Adrenal gland (tissue), 12 donors: ENCODE measurements around the gene PDLIM4. TPM values are rescaled to one million over a fixed set of nuclear protein-coding genes. Genes with fewer than 3 reads are reported as not detected.
A peak's percentile ranks its signal among the peaks of the same experiment; 100 is the strongest.

ENCODE experiments used
- DNase-seq, 7 donors: peaks; one replicate each; pipeline ENCODE4 v3.0.0-alpha.2; 2019 to 2020
- H3K27ac ChIP-seq, 5 donors: fragments of 200-600 bp; sonication (generic) in 4 of 5; 1 replicate in 3 of 5; 2 replicates in 2 of 5; pipeline versions ENCODE4 v1.5.1 to v1.8.0; 2016 to 2020; ENCODE audit warnings: mild to moderate bottlenecking in 1 of 5
- H3K27me3 ChIP-seq: fragments of 200-600 bp; 2 replicates; pipeline ENCODE4 v1.8.0; 2021
- H3K36me3 ChIP-seq, 2 donors: fragments of 200-600 bp; replicated peaks in 1 of 2; 1 replicate in 1 of 2; 2 replicates in 1 of 2; pipeline versions ENCODE4 v1.5.1 to v1.8.0; 2018 to 2022
- H3K4me1 ChIP-seq, 2 donors: fragments of 200-600 bp; replicated peaks in 1 of 2; 1 replicate in 1 of 2; 2 replicates in 1 of 2; pipeline versions ENCODE4 v1.5.1 to v1.8.0; 2018 to 2021
- H3K4me3 ChIP-seq, 4 donors: fragments of 200-600 bp; sonication (generic) in 3 of 4; one replicate each; pipeline ENCODE4 v1.5.1; 2016 to 2018
- H3K9me3 ChIP-seq, 3 donors: fragments of 200-600 bp; sonication (generic) in 1 of 3; replicated peaks in 1 of 3; 1 replicate in 2 of 3; 2 replicates in 1 of 3; pipeline versions ENCODE4 v1.5.1 to v1.8.0; 2016 to 2021
- POLR2A ChIP-seq, 2 donors: fragments of 450-650 bp; IDR thresholded peaks; one replicate each; pipeline ENCODE4 v1.6.1; 2017; ENCODE audit warnings: antibody characterized with exemption in 2 of 2, mild to moderate bottlenecking in 2 of 2, moderate library complexity in 1 of 2
- WGBS, 4 donors: extraction: QIAGEN DNeasy Blood & Tissue Kit in 2 of 4; methylation state at CpG; one replicate each; pipeline versions ENCODE4 v1.1.5 to v1.1.7; 2013 to 2017; 5-methylcytosine and 5-hydroxymethylcytosine counted together
- intact Hi-C, 2 donors: fragments of 100-400 bp; cut with DNase I; formaldehyde crosslinking; loops; one replicate each; pipeline versions ENCODE4 v1.14.1 to v1.15.0; 2022 to 2023
- polyA plus RNA-seq, 3 donors: library from polyadenylated mRNA; stranded (reverse); fragments of 200-250 nt in 2 of 3; fragments of 350-450 nt in 1 of 3; fragmentation: Illumina TruSeq in 1 of 3; extraction: RNeasy Lipid Tissue Mini Kit (QIAGEN cat#74804) in 1 of 3; gene quantifications; one replicate each; pipeline ENCODE4 v1.2.3, GENCODE V29; 2013 to 2014
- total RNA-seq, 9 donors: library from RNA; depleted of rRNA in 4 of 9; stranded (reverse); fragments of >200 nt in 4 of 9; fragments of 120-200 nt in 1 of 9; fragmentation: NEBNext Ultra II Directional in 1 of 9; extraction: Animal tissue kit (Norgen Biotek cat#: 25700) in 1 of 9; gene quantifications; one replicate each; pipeline versions ENCODE4 v1.1.0 to v1.2.4, GENCODE V29; 2013 to 2023
- TF ChIP-seq, protein P1 (sequence below), 6 experiments: fragments of 450-650 bp in 4 of 6; fragments of 200-600 bp in 2 of 6; sonication (generic) in 1 of 6; IDR thresholded peaks; 1 replicate in 5 of 6; 2 replicates in 1 of 6; pipeline versions ENCODE4 v1.5.1 to v1.8.0; 2016 to 2021; ENCODE audit warnings: antibody characterized with exemption in 6 of 6, mild to moderate bottlenecking in 2 of 6, moderate library complexity in 1 of 6
- donor health status: healthy with polysubstance abuse.
- donor health status: Bipolar disorder and iron deficiency.
- donor health status: DM: yes; HTN: yes; CAD: no.
- donor health status: DM: no; HTN: no; CAD: no.
- donor health status: DM: no; HTN: no; CAD: no.
- donor health status: DM: yes; HTN: yes; CAD: no.

Gene PDLIM4
- total and polyA plus RNA-seq, 12 donors, result 0.87 to 20.2 (median 4.3) TPM

DNA sequence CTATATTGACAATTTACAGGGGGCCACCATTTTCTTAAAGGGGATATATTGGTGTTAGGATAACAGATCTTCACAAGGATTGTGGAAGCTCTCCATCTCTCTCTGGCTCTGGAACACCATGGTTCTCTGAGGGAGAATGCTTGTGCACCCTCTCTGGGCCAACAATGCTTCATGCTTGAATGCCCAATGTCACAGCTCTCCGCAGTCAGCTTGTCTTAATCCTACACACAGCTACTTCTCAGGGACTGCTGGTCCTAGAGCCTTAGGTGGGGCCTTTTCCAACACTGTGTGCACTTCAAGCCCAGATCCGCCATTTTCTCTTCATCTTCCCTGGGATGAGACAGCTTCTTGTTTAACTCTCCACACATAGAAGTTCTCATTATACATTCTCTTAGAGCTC, 6.9 kb upstream of the PDLIM4 start:
- peaks cover 0 to 4% (median 0%) of the 10 kb centered on the region in 3 donors for H3K9me3 ChIP-seq
- TF ChIP-seq, protein P1, sequence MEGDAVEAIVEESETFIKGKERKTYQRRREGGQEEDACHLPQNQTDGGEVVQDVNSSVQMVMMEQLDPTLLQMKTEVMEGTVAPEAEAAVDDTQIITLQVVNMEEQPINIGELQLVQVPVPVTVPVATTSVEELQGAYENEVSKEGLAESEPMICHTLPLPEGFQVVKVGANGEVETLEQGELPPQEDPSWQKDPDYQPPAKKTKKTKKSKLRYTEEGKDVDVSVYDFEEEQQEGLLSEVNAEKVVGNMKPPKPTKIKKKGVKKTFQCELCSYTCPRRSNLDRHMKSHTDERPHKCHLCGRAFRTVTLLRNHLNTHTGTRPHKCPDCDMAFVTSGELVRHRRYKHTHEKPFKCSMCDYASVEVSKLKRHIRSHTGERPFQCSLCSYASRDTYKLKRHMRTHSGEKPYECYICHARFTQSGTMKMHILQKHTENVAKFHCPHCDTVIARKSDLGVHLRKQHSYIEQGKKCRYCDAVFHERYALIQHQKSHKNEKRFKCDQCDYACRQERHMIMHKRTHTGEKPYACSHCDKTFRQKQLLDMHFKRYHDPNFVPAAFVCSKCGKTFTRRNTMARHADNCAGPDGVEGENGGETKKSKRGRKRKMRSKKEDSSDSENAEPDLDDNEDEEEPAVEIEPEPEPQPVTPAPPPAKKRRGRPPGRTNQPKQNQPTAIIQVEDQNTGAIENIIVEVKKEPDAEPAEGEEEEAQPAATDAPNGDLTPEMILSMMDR (IDR thresholded peaks at IDR 0.05), result no peak
- TF ChIP-seq POLR2A (IDR thresholded peaks at IDR 0.05), result no peak
- H3K4me3 ChIP-seq, result no peak overlapping the region
- H3K4me1 ChIP-seq, result peaks cover 0 to 7% of the 10 kb centered on the region in 2 donors
- no peaks in the 10 kb centered on the region for H3K36me3 ChIP-seq
- no peak overlapping the region for H3K27ac ChIP-seq
- intact Hi-C loops, result no loop called here
- H3K27me3 ChIP-seq, result no peaks in the 10 kb centered on the region
- WGBS, 4 donors, result 88 to 96% (median 92%) methylated on average over 2 of the region's 2 CpGs
- DNase-seq, result peak in 1 of 7 donors; percentile 1

DNA sequence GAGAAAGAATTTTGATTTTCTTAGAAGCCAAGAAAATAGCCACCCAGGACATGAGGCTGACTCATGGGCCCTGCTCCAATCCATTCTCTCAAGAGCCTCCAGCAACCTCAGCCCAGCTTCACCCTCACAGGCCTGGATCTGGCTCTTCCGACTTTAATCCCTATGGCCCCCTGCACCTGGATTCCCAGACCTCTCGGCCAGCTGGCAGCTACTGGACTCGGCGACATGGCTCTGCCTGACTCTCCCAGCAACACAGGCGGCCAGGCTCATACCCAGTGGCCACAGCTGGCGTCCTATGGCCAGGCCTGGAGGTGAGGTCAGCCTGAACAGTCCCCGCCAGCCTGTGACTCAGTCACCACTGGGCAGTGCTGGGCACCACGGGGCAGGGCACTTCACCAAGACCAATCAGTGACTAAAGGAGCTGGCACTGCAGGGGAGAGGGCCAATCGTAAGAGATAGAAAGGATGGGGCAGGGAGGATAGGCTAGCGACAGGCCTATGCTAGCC, 6.2 kb upstream of the PDLIM4 start:
- 89 to 95% (median 92%) methylated on average over 3 to 10 of the region's 10 CpGs for WGBS, 4 donors
- DNase-seq, result peak in 4 of 7 donors; percentile 11 to 49 (median 18)
- intact Hi-C loops, result no loop called here
- Histone ChIP-seq H3K36me3 (no peaks in the 10 kb centered on the region), H3K27me3 (no peaks in the 10 kb centered on the region), H3K27ac (no peak overlapping the region), H3K4me1 (peaks cover 0 to 7% of the 10 kb centered on the region in 2 donors), H3K4me3 (no peak overlapping the region), H3K9me3 (peaks cover 0 to 4% (median 0%) of the 10 kb centered on the region in 3 donors)
- TF ChIP-seq POLR2A (IDR thresholded peaks at IDR 0.05), result no peak
- TF ChIP-seq, protein P1 (IDR thresholded peaks at IDR 0.05), result no peak

DNA sequence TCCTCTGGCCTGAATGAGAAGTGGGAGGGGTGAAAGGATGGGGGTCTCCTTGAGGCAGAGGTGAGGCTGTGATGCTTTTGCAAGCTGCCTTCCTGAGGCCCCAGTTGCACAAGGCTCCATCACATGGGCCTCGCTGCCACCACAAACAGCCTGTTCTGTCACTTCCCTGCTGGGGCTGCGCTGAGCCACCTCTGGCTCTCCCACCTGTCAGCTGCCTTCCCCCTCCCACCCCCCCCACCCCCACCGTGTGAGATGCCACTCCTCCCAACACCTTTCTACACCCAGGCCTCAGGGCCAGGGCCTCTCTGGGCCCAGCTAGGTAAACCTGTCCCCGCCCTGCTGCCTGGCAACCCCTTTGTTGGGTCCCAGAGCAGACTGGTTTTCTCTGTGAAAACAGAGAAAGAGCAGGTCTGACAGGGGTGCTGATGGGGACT, 4.5 kb upstream of the PDLIM4 start:
- peak in 2 of 7 donors; percentile 1 to 21 for DNase-seq

DNA sequence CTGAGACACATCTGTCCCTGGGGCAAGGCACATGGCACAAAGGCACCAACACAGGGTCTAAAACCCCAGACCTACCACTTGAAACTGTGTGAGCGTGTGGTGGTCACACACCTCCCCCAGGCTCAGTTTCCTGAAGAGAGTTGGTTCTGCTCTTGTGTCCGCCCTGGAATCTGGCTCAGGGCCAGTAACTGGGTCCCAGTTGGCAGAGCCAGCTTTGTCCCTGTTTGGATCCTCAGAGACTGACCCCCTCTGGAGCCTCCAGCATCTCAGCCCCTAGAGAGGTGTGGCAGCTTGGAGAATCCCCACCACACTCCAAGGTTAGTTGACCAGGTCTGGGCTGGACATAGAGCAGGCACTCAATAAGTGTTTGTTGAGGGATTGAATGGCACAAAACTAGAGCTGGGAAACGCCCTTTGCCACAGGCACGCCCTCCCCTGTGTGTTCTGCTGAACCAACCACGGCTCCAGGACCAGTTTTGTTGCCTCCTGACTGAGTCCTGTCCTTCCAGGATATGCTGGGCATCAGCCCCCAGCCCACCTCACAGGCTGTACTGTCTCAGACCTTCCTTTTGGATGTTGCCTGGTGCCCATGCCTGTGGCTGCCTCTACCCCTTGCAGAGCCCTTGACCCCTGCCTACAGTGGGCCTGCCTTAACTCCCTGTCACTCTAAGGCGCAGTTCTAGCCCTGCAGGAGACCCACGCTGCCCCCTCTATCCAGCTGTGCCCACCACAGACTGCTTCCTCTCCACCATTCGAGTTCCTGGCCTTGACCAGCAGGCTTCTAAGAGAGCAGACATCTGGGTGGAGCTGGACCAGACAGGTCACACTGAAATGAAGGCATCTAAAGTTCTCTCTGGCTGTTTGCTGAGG, 3.8 kb upstream of the PDLIM4 start:
- Histone ChIP-seq H3K27ac (no peak overlapping the region), H3K27me3 (no peaks in the 10 kb centered on the region), H3K4me3 (no peak overlapping the region), H3K36me3 (no peaks in the 10 kb centered on the region), H3K9me3 (no peaks in the 10 kb centered on the region), H3K4me1 (peaks cover 0 to 7% of the 10 kb centered on the region in 2 donors)
- DNase-seq, result peak in 3 of 7 donors; percentile 10 to 47 (median 19)
- WGBS, 4 donors, result 84 to 92% (median 91%) methylated on average over 5 to 8 of the region's 8 CpGs
- intact Hi-C loops, result no loop called here
- TF ChIP-seq, protein P1 (IDR thresholded peaks at IDR 0.05), result no peak
- TF ChIP-seq POLR2A (IDR thresholded peaks at IDR 0.05), result no peak

More for the DNA sequence above, 4.5 kb upstream of the PDLIM4 start:
- intact Hi-C loops, result no loop called here
- WGBS, 4 donors, result 77 to 90% (median 80%) methylated on average over 3 to 4 of the region's 4 CpGs
- H3K4me3 ChIP-seq, result no peak overlapping the region
- H3K36me3 ChIP-seq, result no peaks in the 10 kb centered on the region
- H3K27me3 ChIP-seq, result no peaks in the 10 kb centered on the region
- peaks cover 0 to 7% of the 10 kb centered on the region in 2 donors for H3K4me1 ChIP-seq
- TF ChIP-seq, protein P1 (IDR thresholded peaks at IDR 0.05), result no peak
- no peaks in the 10 kb centered on the region for H3K9me3 ChIP-seq
- H3K27ac ChIP-seq, result no peak overlapping the region
